GM12864 (cell line): ENCODE results near the gene MYCN.
"Not testable (repeated sequence)": the region's sequence is repeated elsewhere in the genome, so short reads cannot be mapped to it uniquely, and the experiment has no call there.

Experiments
- DNase-seq: peaks from one replicate; pipeline ENCODE4 v3.0.0-alpha.2; 2011; ENCODE audit warnings: low read depth
- H3K4me3 ChIP-seq: 2 replicates; pipeline ENCODE4 v1.5.1; 2011; ENCODE audit warnings: mild to moderate bottlenecking, low read depth, low read length, control low read depth
- CTCF ChIP-seq: IDR thresholded peaks from 2 replicates; pipeline ENCODE4 v1.5.1; 2011; ENCODE audit warnings: low read depth, mild to moderate bottlenecking, moderate library complexity, low read length, control low read depth, inconsistent platforms; ENCODE audit errors: missing control alignments

MYCN gene

GRCh38 chr2:15950088-15950952 is 10.0 kb downstream of the MYCN start:
- no peak for DNase-seq
- no peak for TF ChIP-seq CTCF
- no peak overlapping the region for H3K4me3 ChIP-seq

- not testable (repeated sequence) for H3K4me3 ChIP-seq, DNase-seq
These were observed 11.6 kb downstream of the MYCN start for GRCh38 chr2:15951936-15952335.

- no peak for DNase-seq
- no peak for TF ChIP-seq CTCF
- no peak overlapping the region for H3K4me3 ChIP-seq
These were observed 12.2 kb downstream of the MYCN start for GRCh38 chr2:15952451-15953146.

GRCh38 chr2:15953147-15953630 is 12.8 kb downstream of the MYCN start:
- no peak for TF ChIP-seq CTCF
- no peak for DNase-seq
- H3K4me3 ChIP-seq, result no peak overlapping the region

- no peak for DNase-seq
- H3K4me3 ChIP-seq, result no peak overlapping the region
- TF ChIP-seq CTCF, result no peak
These were observed 13.7 kb downstream of the MYCN start for GRCh38 chr2:15953891-15954680.

GRCh38 chr2:15954761-15955160 is 14.4 kb downstream of the MYCN start:
- DNase-seq, result no peak
- no peak overlapping the region for H3K4me3 ChIP-seq
- no peak for TF ChIP-seq CTCF
